A204.1 (cell line): ENCODE measurements around the gene NEUROD2.

Experiments used
- FAIRE-seq: peaks from 2 replicates; lab custom pipeline; 2012; peaks lifted over from hg19 to GRCh38; lab: Jason Lieb, UNC

Gene NEUROD2

DNA sequence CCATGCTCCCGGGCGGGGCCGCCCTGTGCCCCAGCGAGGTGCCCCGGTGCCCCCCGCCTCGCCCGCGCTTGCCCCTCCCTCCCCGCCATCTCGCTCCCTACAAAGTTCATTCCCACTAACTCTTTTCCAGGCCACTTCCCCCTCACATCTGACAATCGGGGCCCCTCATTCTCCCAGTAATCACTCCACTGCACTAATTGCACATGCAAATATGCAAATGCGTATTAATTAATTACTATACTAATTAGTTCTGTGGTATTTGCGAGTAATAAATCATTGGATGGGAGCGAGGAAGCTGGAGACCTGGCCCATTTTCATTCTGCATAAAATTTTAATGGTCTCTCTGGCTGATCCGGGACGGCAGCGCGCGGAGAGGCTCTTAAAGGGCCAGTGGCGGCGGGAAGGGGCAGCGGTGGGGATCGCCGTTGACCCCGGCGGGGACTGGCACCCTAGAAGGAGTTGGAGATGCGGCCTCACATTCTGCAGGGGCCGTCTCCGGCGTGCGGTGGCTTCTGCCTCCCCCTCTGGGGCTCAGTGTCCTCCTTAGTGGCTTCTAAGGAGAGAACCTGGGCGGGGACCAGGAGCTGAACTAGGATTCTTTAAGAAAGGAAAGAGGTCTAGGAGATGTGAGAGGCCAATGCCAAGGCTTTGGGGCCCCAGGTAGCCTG is 10.7 kb upstream of the NEUROD2 start:
- no peak for FAIRE-seq

DNA sequence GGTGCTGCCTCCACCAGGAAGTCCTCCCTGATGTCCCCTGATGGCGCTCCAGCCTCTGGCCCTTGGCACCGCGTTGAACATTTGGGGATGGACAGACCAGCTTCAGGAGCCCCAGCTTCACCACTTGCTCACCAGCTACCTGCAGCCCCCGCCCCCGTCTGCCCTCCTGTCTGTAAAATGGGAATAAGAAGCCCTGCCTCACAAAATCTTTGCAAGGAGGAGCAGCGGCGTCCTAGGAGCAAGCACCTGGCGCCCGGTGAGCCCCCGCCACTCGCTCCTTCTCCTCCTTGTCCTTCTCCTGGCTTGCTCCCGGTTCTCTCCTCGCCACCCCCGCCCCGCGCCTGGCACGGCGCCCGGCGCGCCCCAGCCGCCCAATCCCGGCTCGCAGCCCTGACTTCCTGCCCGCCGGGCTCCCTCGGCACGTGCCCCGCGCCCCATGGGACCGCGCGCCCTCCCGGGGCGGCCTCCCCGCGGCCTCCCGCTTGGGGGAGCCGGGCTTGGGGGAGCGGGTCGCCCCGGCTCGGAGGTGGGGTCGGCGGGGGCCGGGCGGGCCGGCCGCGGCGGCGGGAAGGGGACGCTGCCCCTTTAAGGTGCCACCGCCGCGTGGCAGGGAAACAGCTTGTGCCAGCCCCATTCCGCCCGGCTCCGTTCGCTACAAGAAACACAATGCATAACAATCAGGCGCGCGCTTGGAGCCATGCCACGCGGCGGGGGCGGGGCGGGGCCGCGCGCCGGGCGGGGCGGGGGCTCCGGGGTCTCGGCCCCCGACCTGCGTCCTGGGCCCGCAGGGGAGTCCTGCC is 9.9 kb upstream of the NEUROD2 start:
- FAIRE-seq, result no peak

DNA sequence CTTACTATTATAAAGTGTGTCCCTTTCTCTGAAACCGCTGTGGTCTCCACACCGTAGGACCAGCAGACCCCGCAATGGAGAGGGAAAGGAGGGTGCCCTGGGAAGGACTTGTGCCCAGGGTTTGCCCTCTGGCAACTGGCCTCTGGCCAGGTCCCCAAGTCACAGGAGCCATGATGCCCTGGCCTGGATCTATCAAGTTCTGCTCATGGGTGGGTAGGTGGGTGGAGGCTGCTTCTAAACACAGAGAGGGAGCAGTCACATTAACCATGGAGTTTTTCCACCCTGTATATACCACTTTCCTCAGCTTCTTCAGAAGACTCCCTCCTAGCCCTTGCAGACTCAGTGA is 9.4 kb upstream of the NEUROD2 start:
- no peak for FAIRE-seq

DNA sequence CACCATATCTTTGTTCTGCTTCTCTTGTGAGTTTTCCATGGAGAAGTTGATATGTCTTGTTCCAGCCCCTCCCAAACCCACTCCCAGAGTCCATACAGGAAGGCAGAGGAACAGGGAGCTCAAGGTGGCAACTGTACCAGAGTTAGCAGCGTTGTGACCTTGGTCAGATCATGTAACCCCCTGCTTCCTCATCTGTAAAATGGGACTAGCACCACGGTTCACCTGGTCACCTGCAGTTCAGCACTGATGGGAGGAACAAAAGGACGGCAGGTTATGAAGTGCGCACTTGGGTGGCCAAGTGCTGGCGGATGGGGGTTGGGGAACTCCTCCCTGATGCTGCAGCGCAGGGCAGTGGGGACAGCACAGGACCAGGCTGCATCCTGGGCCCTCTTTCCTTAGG is 7.7 kb upstream of the NEUROD2 start:
- FAIRE-seq, result no peak

DNA sequence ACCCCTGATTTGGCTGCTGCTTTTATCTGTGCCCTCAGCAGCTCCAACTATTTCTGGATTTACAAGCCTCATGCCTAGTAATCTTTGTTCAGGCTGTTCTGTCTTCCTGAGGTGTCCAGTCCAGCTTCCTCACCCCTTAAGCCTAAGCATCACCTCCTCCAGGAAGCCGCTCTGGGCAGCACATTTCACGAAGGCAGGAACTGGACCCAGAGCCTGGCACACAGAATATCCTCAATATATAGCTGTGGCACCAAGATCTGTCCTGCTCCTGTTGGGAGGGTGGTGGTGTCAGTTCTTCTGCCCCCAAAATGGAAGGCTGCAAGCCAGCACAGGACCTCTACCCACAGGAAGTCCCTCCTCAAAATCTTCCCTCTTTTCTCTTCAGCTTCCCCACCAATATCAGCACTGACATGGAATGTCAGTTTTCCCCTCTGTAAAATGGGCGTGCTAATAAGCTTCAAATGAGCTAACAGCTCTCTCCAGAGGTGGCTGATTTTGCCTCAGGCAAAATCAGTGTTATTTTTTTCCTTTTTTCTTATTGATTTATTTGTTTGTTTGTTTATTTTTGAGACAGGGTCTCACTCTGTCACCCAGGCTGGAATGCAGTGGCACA is 6.9 kb upstream of the NEUROD2 start:
- FAIRE-seq, result no peak

DNA sequence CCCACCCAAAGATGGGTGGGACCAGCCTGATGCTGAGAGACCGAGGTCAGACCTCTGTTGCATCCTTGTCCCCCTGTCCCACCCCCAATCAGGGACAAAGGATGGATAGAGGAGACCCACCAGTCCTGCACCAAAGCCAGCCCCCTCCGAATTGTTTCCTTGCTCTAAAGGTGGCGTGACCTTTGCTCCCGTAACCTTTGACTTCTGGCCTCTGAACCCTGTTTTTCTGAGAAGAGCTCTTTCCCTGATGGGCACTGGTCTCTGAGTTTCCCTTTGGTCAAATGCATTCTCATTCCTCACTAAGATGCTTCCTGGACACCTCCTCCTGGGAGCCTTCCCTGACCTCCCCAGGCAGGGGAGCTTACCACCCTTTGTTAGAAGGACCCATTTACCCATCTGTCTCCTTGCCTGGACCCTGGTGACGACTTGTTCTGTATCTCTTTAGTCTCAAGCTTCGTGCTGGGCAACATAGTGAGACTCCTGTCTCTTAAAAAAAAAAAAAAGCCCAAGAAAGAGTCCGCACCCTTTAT is 5.3 kb upstream of the NEUROD2 start:
- no peak for FAIRE-seq

DNA sequence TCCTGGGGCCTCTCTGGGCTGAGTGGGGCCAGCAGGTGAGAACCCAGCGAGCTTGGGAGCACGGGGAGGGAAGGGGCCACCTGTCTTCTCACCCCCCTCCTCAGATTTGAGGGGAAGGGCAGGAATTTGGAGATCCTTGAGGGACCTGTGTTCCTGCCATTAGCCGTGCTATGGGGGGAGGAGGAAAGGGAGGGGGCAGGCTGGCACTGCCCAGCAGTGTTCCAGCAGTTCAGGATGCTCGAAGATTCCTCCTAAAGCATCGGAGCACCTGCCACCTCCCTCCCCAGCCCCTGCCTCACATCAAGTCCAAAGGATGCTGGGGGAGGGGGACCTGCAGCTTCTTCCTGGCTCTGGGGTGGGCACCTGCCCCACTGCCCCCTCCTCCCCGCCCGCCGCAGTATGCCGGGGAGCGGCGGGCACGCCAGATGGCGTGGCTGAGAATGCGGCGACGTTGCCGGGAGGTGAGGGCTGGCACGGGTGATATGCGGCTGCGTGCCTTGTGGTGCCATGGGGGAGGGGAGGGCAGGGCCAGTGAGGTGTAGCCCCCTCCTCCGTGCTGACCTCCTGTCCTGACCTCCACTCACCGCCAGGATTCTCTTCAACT is 4.7 kb upstream of the NEUROD2 start:
- FAIRE-seq, result no peak

DNA sequence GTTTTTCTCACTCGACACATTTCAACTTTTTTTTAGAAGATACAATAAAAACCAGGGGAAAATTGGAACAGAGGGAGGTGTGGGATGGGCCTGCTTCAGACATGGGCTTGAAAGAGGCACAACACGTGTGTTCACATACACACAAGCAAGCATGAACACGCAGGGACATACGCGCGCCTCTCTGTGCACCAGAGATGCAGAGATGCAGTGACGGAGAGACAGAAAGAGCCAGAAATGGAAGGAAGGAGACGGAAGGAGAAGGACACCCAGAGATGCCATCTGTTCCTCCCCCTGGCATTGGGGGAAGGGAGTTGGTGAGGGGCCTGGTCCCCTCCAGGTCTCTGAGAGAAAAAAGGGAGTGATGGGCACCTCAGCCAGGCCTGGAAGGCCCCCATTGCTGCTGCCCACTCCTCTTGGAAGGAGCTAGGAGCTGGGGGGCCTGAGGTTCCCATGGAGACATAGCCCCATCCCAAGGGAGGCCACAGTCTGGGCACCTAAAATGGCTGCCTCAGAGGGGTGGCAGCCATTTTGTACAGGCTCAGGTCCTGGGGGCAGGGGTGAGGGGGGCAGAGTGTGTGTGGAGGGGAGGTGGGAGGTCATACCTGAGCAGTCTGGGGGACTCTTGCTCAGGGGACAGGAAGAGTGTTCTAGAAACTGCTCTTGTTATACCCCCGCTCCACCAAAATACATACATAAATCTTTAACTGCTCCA is 3.8 kb upstream of the NEUROD2 start:
- FAIRE-seq, result no peak

DNA sequence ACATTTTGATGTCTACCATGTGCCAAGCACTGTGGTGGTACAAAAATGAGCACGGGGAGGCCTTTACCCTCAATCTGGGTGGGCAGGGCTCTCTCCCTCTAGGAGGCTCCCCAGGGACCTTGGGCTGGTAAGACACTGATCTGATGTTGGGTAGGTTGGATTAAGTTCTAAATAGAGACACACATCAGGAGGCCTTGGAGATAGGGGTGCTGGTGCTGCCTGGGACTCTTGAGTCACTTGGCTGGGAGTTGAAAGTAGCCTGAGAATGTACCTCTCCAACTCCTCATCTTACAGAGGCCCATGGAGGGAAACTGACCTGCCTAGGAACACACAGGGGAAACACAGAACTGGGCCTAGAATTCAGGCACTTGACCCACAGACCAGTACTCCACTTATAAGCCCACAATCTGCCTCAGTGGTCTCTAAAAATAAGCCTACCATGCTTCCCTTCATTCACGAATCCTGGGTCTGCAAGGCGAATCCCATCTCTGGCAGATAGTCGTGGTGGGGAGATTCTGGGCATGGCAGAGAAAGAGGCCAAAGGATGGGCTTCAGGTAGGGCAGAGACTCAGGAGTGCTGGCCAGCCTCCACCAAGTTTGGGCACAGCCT is 1.8 kb upstream of the NEUROD2 start:
- FAIRE-seq, result no peak

DNA sequence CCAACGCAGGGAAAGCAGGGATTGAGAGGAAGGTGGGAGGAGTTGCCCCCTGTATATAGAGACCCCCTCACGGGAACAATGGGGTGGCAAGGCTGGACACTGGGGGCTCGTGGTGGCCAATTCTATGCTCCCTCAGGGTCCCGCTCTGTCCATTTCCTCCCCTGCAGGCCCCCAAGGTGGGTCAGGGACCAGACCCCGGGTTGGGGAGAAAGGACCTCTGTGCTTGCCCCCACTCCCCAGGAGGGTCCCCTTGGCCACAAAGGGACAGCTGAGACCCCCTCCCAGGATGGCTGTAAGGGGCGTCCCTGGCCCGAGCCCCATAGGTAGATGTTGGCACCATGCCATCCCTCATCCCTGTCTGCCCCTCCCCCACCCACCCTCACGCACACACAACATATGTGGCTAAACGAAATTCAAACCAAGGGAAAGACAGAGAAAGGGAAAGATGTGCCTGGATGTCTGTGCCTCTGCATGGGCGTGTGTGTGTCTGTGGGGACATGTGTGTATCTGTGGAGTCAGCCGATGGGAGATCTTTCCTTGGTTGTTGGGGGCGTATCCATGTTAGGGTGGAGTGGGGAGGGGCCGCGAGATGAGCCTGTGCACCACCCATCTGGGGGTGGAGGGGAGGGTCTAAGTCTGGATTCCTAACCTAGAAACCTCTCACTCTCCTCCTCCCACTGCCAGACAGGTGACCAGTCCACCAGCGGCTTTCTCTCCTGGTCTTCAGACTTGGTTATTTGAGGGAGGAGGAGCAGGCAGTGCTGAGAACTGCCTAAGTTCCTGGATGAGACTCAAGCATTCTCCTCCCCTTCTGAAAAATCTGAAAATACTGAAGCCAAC is 642 bp upstream of the NEUROD2 start:
- no peak for FAIRE-seq

DNA sequence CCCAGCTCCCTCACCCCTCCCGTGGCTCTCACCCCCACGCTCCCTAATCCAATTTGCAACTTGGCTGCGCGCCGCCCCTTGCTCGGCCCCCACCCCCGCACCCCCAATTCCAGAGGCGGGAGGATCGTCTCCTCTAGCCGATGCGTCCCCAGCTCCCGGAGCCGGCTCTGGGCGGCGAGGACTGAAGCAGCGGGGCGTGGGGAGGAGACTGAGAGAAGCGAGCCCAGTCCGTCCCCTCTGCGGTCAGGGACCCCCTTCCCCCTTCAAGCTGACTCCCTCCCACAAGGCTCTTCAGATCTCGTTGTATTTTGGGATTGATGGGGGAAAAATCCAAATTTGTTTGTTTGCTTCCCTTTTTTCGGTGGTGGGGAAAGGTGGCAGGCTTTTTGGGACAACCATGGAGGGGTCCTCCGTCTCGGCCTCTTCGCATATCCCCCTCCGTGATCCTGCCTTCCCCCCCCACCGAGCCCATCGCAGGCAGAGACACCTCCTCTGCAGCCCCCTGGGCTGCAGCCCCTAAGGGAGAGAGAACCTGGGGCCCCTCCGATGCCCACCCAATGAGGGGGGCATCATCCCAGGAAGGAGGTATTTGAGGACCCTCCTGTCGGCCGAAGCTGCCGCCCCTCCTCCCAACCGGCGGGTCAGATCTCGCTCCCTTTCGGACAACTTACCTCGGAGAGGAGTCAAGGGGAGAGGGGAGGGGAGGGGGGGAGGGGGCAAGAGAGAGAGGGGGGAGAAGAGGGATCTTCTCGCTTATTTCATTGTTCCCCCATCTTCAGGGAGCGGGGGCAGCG is 466 bp downstream of the NEUROD2 start:
- no peak for FAIRE-seq

DNA sequence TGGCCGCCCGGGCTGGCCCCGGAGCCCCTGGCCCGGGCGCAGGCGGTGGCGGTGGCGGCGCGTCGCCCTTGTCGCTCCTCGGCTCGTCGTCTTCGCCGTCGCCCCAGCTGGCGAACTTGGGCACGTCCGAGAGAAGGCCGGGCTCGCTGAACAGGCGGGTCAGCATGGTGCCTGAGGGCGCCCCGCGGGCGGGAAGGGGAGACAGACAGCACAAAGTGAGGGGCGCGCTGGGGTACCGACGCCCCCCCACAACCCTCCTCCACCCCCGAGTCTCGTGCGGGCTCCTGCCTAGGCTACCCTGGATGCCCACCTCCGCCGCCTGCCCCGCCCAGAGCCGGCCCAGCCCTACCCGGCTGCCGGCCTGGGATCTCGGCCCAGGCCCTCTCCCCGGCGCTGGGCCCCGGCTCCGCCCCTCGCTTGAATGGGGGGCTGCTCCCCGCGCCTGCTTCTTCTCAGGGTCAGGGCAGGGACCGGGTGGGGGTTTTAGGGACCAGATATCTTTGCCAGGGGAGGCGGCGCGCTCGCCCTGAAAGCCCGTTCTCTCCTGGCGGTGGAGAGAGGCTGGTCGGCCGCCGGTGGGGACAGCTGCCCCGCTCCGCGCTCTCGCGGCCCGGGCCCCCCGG is 1.2 kb downstream of the NEUROD2 start:
- no peak for FAIRE-seq

DNA sequence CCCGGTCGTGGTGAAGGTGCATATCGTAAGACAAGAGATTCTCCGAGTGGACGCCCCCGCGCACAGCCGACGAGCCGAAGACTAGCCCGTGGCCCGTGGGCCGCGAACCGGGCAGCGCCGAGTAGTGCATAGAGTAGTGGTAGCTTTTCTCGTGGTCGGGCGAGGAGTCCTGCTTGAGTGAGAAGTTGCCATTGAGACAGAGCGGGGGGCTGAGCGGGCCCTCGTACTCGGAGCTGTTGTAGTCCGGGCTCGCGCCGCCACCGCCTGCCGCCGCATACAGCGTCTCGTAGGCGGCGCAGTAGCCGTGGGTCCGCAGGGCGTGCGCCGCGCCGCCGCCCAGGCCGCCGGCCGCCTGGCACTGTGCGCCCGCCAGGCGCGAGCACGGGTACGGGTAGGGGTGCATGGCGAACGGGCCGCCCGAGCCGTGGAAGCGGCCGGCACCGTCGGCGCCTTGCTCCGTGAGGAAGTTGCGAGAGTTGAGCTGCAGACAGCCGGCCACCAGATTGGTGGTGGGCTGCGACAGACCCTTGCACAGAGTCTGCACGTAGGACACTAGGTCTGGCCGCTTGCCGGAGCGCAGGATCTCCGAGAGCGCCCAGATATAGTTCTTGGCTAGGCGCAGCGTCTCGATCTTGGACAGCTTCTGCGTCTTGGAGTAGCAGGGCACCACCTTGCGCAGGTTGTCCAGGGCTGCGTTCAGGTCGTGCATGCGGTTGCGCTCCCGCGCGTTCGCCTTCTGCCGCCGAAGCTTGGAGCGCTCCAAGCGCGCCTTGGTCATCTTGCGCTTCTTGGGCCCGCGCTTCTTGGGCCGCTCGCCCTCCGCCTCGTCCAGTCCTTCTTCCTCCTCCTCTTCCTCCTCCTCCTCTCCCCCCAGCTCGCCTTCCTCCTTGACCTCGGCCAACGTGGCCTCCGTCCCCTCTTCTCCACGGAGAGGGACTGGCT is 2.0 kb downstream of the NEUROD2 start:
- FAIRE-seq, result no peak

DNA sequence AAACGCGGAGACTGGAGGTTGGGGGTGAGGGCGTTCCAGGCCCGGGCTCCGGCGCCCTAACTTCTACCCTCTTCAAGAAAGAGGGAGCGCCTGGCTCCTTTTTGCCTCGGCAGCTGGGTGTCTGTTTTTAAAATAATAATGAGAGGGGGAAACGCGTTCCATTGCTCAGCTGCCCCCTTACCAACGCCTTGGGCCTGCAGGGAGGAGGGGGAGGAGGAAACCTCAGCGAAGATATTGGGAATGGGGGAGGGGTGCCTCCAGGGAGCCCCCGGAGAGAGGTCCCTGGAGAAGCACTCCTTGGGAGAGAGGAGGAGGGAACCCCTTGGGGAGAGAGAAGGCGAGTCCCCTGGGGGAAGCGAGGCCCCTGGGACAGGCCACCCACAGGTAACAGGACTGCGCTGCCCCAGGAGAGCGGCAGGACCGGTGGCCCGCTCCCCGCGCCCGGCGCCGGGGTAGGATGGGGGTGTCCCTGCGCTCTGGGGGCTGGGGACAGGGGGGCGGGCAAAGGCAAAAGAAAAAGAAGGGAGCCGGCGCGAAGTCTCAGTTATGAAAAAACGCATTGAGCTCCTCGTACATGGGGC is 2.7 kb downstream of the NEUROD2 start:
- no peak for FAIRE-seq

DNA sequence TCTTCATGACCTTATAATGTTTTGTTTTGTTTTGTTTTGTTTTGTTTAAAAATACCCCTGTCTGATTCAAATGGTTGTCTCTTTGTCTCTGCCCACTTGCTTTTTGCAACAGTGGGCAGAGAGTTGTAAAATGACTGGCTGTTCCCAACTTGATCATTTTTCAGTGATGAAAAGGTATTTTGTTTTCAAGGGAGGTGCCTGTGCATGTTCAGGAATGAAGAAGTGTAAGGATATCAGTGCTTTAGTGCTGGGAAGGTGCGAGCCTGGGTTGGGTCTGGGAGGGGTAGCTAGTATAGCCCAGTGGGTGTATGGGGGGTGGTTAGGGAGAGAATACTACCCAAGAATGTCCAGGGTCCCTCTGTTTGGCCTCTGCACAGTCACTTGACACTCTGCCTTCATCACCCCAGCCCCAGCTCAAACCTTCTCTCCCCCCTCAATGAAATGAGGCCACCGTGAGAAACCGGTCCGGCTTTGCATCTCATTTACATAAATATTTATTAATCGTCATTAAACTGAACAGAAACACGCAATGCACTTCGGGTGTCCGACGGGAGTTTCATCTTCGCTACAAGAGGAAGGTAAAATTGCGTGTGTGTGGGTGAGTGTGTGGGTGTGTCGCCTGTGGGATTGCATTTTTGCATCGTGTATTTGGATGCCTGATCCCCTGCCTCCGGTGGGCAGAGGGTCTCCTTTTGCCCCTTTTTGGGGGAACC is 4.3 kb downstream of the NEUROD2 start:
- FAIRE-seq, result no peak

DNA sequence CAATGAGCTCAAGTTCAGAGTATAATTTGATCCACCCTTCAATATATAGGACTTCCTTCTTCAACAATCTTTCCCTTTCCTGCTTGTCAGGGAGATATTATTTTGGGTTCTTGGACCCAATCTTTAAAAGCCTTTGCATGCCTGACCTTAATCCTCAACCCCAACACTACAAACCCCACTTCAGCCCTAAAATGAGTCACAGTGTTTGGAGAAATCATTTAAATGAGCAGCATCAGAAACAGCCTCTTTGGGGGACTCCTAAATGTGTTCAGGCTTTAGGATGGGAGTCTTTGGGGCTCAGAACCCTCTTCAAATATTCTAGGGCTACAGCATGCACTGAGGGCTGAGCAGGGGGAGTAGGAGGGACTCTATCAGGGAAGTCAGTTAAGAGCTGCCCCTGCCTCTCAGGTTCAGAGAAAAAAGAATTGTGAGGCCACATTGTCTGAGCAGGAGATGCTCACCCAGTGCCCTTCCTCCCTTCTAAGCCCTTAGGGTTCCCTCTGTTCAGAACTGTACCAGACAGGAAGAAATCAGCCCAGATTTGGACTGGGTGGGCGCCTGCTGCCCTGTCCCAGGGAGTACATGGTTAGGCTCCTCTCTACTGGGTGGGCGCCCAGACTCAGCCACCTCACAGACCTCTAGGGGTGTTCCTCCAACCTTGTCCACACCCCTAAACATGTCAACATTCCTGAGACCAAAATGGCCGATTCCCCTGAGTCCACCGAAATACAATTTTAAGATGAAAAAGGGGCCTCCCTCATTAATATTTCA is 5.0 kb downstream of the NEUROD2 start:
- FAIRE-seq, result no peak
